ENCODE data around the gene NPIPA5. TPM values are rescaled to one million over a fixed set of nuclear protein-coding genes. Genes with fewer than 3 reads are reported as not detected.
"Not testable (repeated sequence)": the region's sequence is repeated elsewhere in the genome, so short reads cannot be mapped to it uniquely, and the experiment has no call there.

Gene NPIPA5
- total RNA-seq, 3 donors from 2014 or later (not counting 1 experiment from before 2014, with no cell fraction given), result 1.0 to 19.6 (median 9.5) TPM

- H3K27ac ChIP-seq (ENCODE audit: low read length); H3K36me3 Mint-ChIP-seq; H3K36me3 ChIP-seq (ENCODE audit: control insufficient read depth, insufficient read depth, low read length); H3K4me3 Mint-ChIP-seq; intact Hi-C loops (cut with micrococcal nuclease); H3K27me3 ChIP-seq (ENCODE audit: control insufficient read depth, insufficient read depth, low read length); H3K4me1 ChIP-seq (ENCODE audit: control insufficient read depth, insufficient read depth, low read length); H3K27ac Mint-ChIP-seq; H3K9me3 ChIP-seq (ENCODE audit: control insufficient read depth, insufficient read depth, low read length); H3K9me3 Mint-ChIP-seq; H3K4me3 ChIP-seq (ENCODE audit: low read length); DNase-seq; ATAC-seq: not testable (repeated sequence)
- Mint-ChIP-seq H3K27me3 (ENCODE audit: low read depth in 2 of 2) (peaks cover 7 to 14% of the 10 kb centered on the region in 2 donors), H3K4me1 (peaks cover 10 to 16% of the 10 kb centered on the region in 2 donors)
- 87% methylated on average over 4 of the region's 6 CpGs for WGBS (ENCODE audit: insufficient coverage)
Observed at GRCh38 chr16:15388060-15388459, 10.0 kb upstream of the NPIPA5 start.

GRCh38 chr16:15382810-15383209, 4.7 kb upstream of the NPIPA5 start:
- ATAC-seq; H3K27ac Mint-ChIP-seq; H3K36me3 Mint-ChIP-seq; H3K4me1 ChIP-seq (ENCODE audit: control insufficient read depth, insufficient read depth, low read length); H3K9me3 ChIP-seq (ENCODE audit: control insufficient read depth, insufficient read depth, low read length); H3K27ac ChIP-seq (ENCODE audit: low read length); H3K36me3 ChIP-seq (ENCODE audit: control insufficient read depth, insufficient read depth, low read length); DNase-seq; H3K4me3 ChIP-seq (ENCODE audit: low read length); H3K27me3 ChIP-seq (ENCODE audit: control insufficient read depth, insufficient read depth, low read length); intact Hi-C loops (cut with micrococcal nuclease); H3K4me3 Mint-ChIP-seq; H3K9me3 Mint-ChIP-seq; H3K4me1 Mint-ChIP-seq: not testable (repeated sequence)
- peaks cover 7 to 10% of the 10 kb centered on the region in 2 donors for H3K27me3 Mint-ChIP-seq (ENCODE audit: low read depth in 2 of 2)
- WGBS (ENCODE audit: insufficient coverage), result no CpG with 5 or more reads among the region's 3 CpGs

- DNase-seq; H3K27me3 ChIP-seq (ENCODE audit: control insufficient read depth, insufficient read depth, low read length); H3K4me1 Mint-ChIP-seq; H3K36me3 Mint-ChIP-seq; intact Hi-C loops (cut with micrococcal nuclease); H3K27ac ChIP-seq (ENCODE audit: low read length); H3K9me3 ChIP-seq (ENCODE audit: control insufficient read depth, insufficient read depth, low read length); H3K4me1 ChIP-seq (ENCODE audit: control insufficient read depth, insufficient read depth, low read length); H3K27me3 Mint-ChIP-seq (ENCODE audit: low read depth in 2 of 2); ATAC-seq; H3K4me3 Mint-ChIP-seq; H3K27ac Mint-ChIP-seq; H3K9me3 Mint-ChIP-seq; H3K4me3 ChIP-seq (ENCODE audit: low read length); H3K36me3 ChIP-seq (ENCODE audit: control insufficient read depth, insufficient read depth, low read length): not testable (repeated sequence)
- no CpG with 5 or more reads among the region's 7 CpGs for WGBS (ENCODE audit: insufficient coverage)
Observed at GRCh38 chr16:15357495-15357894, 20.6 kb downstream of the NPIPA5 start.

GRCh38 chr16:15354846-15355245, 23.2 kb downstream of the NPIPA5 start:
- H3K4me3 Mint-ChIP-seq; H3K36me3 ChIP-seq (ENCODE audit: control insufficient read depth, insufficient read depth, low read length); H3K9me3 Mint-ChIP-seq; H3K4me1 Mint-ChIP-seq; intact Hi-C loops (cut with micrococcal nuclease); H3K27ac Mint-ChIP-seq; H3K36me3 Mint-ChIP-seq; H3K27ac ChIP-seq (ENCODE audit: low read length); H3K4me3 ChIP-seq (ENCODE audit: low read length); H3K27me3 ChIP-seq (ENCODE audit: control insufficient read depth, insufficient read depth, low read length); ATAC-seq; DNase-seq; H3K4me1 ChIP-seq (ENCODE audit: control insufficient read depth, insufficient read depth, low read length); H3K27me3 Mint-ChIP-seq (ENCODE audit: low read depth in 2 of 2); H3K9me3 ChIP-seq (ENCODE audit: control insufficient read depth, insufficient read depth, low read length): not testable (repeated sequence)
- WGBS (ENCODE audit: insufficient coverage), result no CpG with 5 or more reads among the region's 2 CpGs

GRCh38 chr16:15352852-15353251, 25.2 kb downstream of the NPIPA5 start:
- H3K9me3 Mint-ChIP-seq; ATAC-seq; H3K9me3 ChIP-seq (ENCODE audit: control insufficient read depth, insufficient read depth, low read length); H3K4me3 ChIP-seq (ENCODE audit: low read length); DNase-seq; H3K36me3 ChIP-seq (ENCODE audit: control insufficient read depth, insufficient read depth, low read length); H3K27me3 Mint-ChIP-seq (ENCODE audit: low read depth in 2 of 2); H3K27ac Mint-ChIP-seq; H3K4me1 ChIP-seq (ENCODE audit: control insufficient read depth, insufficient read depth, low read length); H3K27me3 ChIP-seq (ENCODE audit: control insufficient read depth, insufficient read depth, low read length); H3K4me3 Mint-ChIP-seq; intact Hi-C loops (cut with micrococcal nuclease); H3K4me1 Mint-ChIP-seq; H3K36me3 Mint-ChIP-seq; H3K27ac ChIP-seq (ENCODE audit: low read length): not testable (repeated sequence)
- WGBS (ENCODE audit: insufficient coverage), result no CpG with 5 or more reads among the region's 3 CpGs

GRCh38 chr16:15351745-15352144, 26.3 kb downstream of the NPIPA5 start:
- H3K4me1 ChIP-seq (ENCODE audit: control insufficient read depth, insufficient read depth, low read length); H3K9me3 Mint-ChIP-seq; intact Hi-C loops (cut with micrococcal nuclease); ATAC-seq; H3K4me3 ChIP-seq (ENCODE audit: low read length); H3K4me3 Mint-ChIP-seq; H3K9me3 ChIP-seq (ENCODE audit: control insufficient read depth, insufficient read depth, low read length); H3K36me3 ChIP-seq (ENCODE audit: control insufficient read depth, insufficient read depth, low read length); H3K36me3 Mint-ChIP-seq; H3K27ac ChIP-seq (ENCODE audit: low read length); H3K27me3 Mint-ChIP-seq (ENCODE audit: low read depth in 2 of 2); H3K4me1 Mint-ChIP-seq; H3K27ac Mint-ChIP-seq; DNase-seq; H3K27me3 ChIP-seq (ENCODE audit: control insufficient read depth, insufficient read depth, low read length): not testable (repeated sequence)
- no CpG with 5 or more reads among the region's 5 CpGs for WGBS (ENCODE audit: insufficient coverage)

- DNase-seq; intact Hi-C loops (cut with micrococcal nuclease); ATAC-seq; H3K4me1 Mint-ChIP-seq; H3K36me3 ChIP-seq (ENCODE audit: control insufficient read depth, insufficient read depth, low read length); H3K27ac ChIP-seq (ENCODE audit: low read length); H3K27me3 Mint-ChIP-seq (ENCODE audit: low read depth in 2 of 2); H3K9me3 Mint-ChIP-seq; H3K4me3 ChIP-seq (ENCODE audit: low read length); H3K4me3 Mint-ChIP-seq; H3K27ac Mint-ChIP-seq; H3K36me3 Mint-ChIP-seq; H3K4me1 ChIP-seq (ENCODE audit: control insufficient read depth, insufficient read depth, low read length); H3K27me3 ChIP-seq (ENCODE audit: control insufficient read depth, insufficient read depth, low read length); H3K9me3 ChIP-seq (ENCODE audit: control insufficient read depth, insufficient read depth, low read length): not testable (repeated sequence)
- WGBS (ENCODE audit: insufficient coverage), result no CpG with 5 or more reads among the region's 11 CpGs
Observed at GRCh38 chr16:15351251-15351650, 26.8 kb downstream of the NPIPA5 start.

- H3K9me3 Mint-ChIP-seq; H3K36me3 ChIP-seq (ENCODE audit: control insufficient read depth, insufficient read depth, low read length); H3K27ac Mint-ChIP-seq; DNase-seq; H3K4me1 ChIP-seq (ENCODE audit: control insufficient read depth, insufficient read depth, low read length); H3K4me3 Mint-ChIP-seq; H3K27me3 Mint-ChIP-seq (ENCODE audit: low read depth in 2 of 2); H3K36me3 Mint-ChIP-seq; H3K27me3 ChIP-seq (ENCODE audit: control insufficient read depth, insufficient read depth, low read length); H3K27ac ChIP-seq (ENCODE audit: low read length); ATAC-seq; intact Hi-C loops (cut with micrococcal nuclease); H3K4me3 ChIP-seq (ENCODE audit: low read length); H3K9me3 ChIP-seq (ENCODE audit: control insufficient read depth, insufficient read depth, low read length); H3K4me1 Mint-ChIP-seq: not testable (repeated sequence)
- WGBS (ENCODE audit: insufficient coverage), result no CpG with 5 or more reads among the region's 7 CpGs
Observed at GRCh38 chr16:15348721-15349120, 29.4 kb downstream of the NPIPA5 start.

Data from natural killer cell (primary cell).